Testis (tissue), 3 donors: ENCODE data around the gene ACSS1. TPM values are rescaled to one million over a fixed set of nuclear protein-coding genes. Genes with fewer than 3 reads are reported as not detected.

Experiments used
- DNase-seq: peaks from one replicate; pipeline ENCODE4 v3.0.0-alpha.2; 2019
- H3K27ac ChIP-seq, 2 donors: fragments of 200-600 bp; sonication (generic); one replicate each; pipeline ENCODE4 v1.5.1; 2019
- H3K27me3 ChIP-seq: fragments of 200-600 bp; sonication (generic); one replicate; pipeline ENCODE4 v1.5.1; 2019
- H3K36me3 ChIP-seq: fragments of 200-600 bp; sonication (generic); one replicate; pipeline ENCODE4 v1.5.1; 2017; ENCODE audit warnings: low read depth; ENCODE audit errors: missing control alignments
- H3K4me1 ChIP-seq: fragments of 200-600 bp; sonication (generic); one replicate; pipeline ENCODE4 v1.5.1; 2019
- H3K4me3 ChIP-seq, 2 donors: fragments of 200-600 bp; sonication (generic); one replicate each; pipeline ENCODE4 v1.5.1; 2017 to 2019
- H3K9me3 ChIP-seq: fragments of 200-600 bp; sonication (generic); one replicate; pipeline ENCODE4 v1.5.1; 2017
- CTCF ChIP-seq, 3 experiments: fragments of 450-650 bp in 2 of 3; fragments of 200-600 bp in 1 of 3; sonication (generic) in 1 of 3; IDR thresholded peaks; one replicate each; pipeline ENCODE4 v1.5.1; 2016 to 2019; ENCODE audit warnings: antibody characterized with exemption in 3 of 3, mild to moderate bottlenecking in 2 of 3, moderate library complexity in 1 of 3
- POLR2A ChIP-seq: fragments of 450-650 bp; IDR thresholded peaks from one replicate; pipeline ENCODE4 v1.6.1; 2017; ENCODE audit warnings: antibody characterized with exemption, mild to moderate bottlenecking, moderate library complexity
- WGBS, 2 donors: methylation state at CpG; one replicate each; pipeline ENCODE4 v1.1.5; 2018; 5-methylcytosine and 5-hydroxymethylcytosine counted together
- intact Hi-C: fragments of 100-400 bp; cut with DNase I; formaldehyde crosslinking; loops from one replicate; pipeline ENCODE4 v1.15.1; 2023; ENCODE audit warnings: low total_unique reads
- polyA plus RNA-seq: library from polyadenylated mRNA; stranded (reverse); fragments of 350-450 nt; fragmentation: Illumina TruSeq; extraction: RNeasy Lipid Tissue Mini Kit (QIAGEN cat#74804); gene quantifications from one replicate; pipeline ENCODE4 v1.2.3, GENCODE V29; 2014; ENCODE audit warnings: low read depth, low replicate concordance; ENCODE audit not compliant: insufficient read depth
- total RNA-seq, 2 donors: library from RNA; depleted of rRNA; stranded (reverse); fragments of >200 nt; gene quantifications; one replicate each; pipeline ENCODE4 v1.2.3, GENCODE V29; 2016

ACSS1 gene
- total and polyA plus RNA-seq, 3 donors from 2014 or later: 61.5 to 184 (median 162) TPM

- Histone ChIP-seq H3K27me3 (no peaks in the 10 kb centered on the region), H3K4me1 (no peaks in the 10 kb centered on the region), H3K9me3 (no peaks in the 10 kb centered on the region), H3K36me3 (no peaks in the 10 kb centered on the region), H3K27ac (no peak overlapping the region), H3K4me3 (no peak overlapping the region)
- TF ChIP-seq POLR2A (no peak), CTCF (IDR thresholded peaks at IDR 0.05) (no peak)
- DNase-seq: peak; percentile 9
- intact Hi-C loops: no loop called here
- WGBS, 2 donors: 89 to 91% methylated on average over 18 to 25 of the region's 25 CpGs
Observed at GRCh38 chr20:25013478-25014380, 44.2 kb downstream of the ACSS1 start.

- Histone ChIP-seq H3K27me3 (no peaks in the 10 kb centered on the region), H3K9me3 (no peaks in the 10 kb centered on the region), H3K27ac (no peak overlapping the region), H3K4me1 (no peaks in the 10 kb centered on the region), H3K4me3 (no peak overlapping the region), H3K36me3 (no peaks in the 10 kb centered on the region)
- peak; percentile 6 for DNase-seq
- intact Hi-C loops: no loop called here
- WGBS, 2 donors: 93 to 94% methylated on average over 10 to 21 of the region's 21 CpGs
- no peak for TF ChIP-seq CTCF (IDR thresholded peaks at IDR 0.05)
- no peak for TF ChIP-seq POLR2A
Observed at GRCh38 chr20:25012616-25013189, 45.2 kb downstream of the ACSS1 start.

- H3K36me3 ChIP-seq: no peaks in the 10 kb centered on the region
- no peaks in the 10 kb centered on the region for H3K4me1 ChIP-seq
- DNase-seq: no peak
- no peaks in the 10 kb centered on the region for H3K27me3 ChIP-seq
- intact Hi-C loops: no loop called here
- no peak overlapping the region for H3K4me3 ChIP-seq
- TF ChIP-seq CTCF (IDR thresholded peaks at IDR 0.05) (no peak), POLR2A (no peak)
- 84 to 86% methylated on average over 1 to 12 of the region's 12 CpGs for WGBS, 2 donors
- no peak overlapping the region for H3K27ac ChIP-seq
- no peaks in the 10 kb centered on the region for H3K9me3 ChIP-seq
Observed at GRCh38 chr20:25011831-25012241, 46.1 kb downstream of the ACSS1 start.

- H3K36me3 ChIP-seq: no peaks in the 10 kb centered on the region
- H3K9me3 ChIP-seq: no peaks in the 10 kb centered on the region
- DNase-seq: no peak
- H3K4me1 ChIP-seq: no peaks in the 10 kb centered on the region
- TF ChIP-seq CTCF (IDR thresholded peaks at IDR 0.05): no peak
- H3K4me3 ChIP-seq: no peak overlapping the region
- WGBS, 2 donors: 90 to 91% methylated on average over 4 to 6 of the region's 6 CpGs
- H3K27ac ChIP-seq: no peak overlapping the region
- intact Hi-C loops: no loop called here
- H3K27me3 ChIP-seq: no peaks in the 10 kb centered on the region
Observed at GRCh38 chr20:25011261-25011660, 46.7 kb downstream of the ACSS1 start.
